AG09309 (cell line): ENCODE measurements around the gene UPF2.
"Not testable (repeated sequence)": the region's sequence is repeated elsewhere in the genome, so short reads cannot be mapped to it uniquely, and the experiment has no call there.

ENCODE experiments used
- DNase-seq: peaks from one replicate; pipeline ENCODE4 v3.0.0-alpha.2; 2010; ENCODE audit warnings: low read depth
- H3K4me3 ChIP-seq: 2 replicates; pipeline ENCODE4 v1.5.1; 2011; ENCODE audit warnings: mild to moderate bottlenecking, low read depth, low read length, moderate library complexity; ENCODE audit not compliant: control insufficient read depth
- CTCF ChIP-seq: IDR thresholded peaks from 2 replicates; pipeline ENCODE4 v1.5.1; 2011; ENCODE audit warnings: mild to moderate bottlenecking, low read depth, low read length, inconsistent platforms; ENCODE audit not compliant: insufficient read depth, control insufficient read depth; ENCODE audit errors: missing control alignments

Gene UPF2

GRCh38 chr10:11896549-11897200 is 145.9 kb downstream of the UPF2 start:
- TF ChIP-seq CTCF, result no peak
- DNase-seq, result no peak
- H3K4me3 ChIP-seq, result no peak overlapping the region

- H3K4me3 ChIP-seq, result no peak overlapping the region
- TF ChIP-seq CTCF, result no peak
- no peak for DNase-seq
Observed at GRCh38 chr10:11895598-11895997, 147.0 kb downstream of the UPF2 start.

- no peak for TF ChIP-seq CTCF
- H3K4me3 ChIP-seq, result no peak overlapping the region
- DNase-seq, result no peak
Observed at GRCh38 chr10:11895108-11895466, 147.5 kb downstream of the UPF2 start.

GRCh38 chr10:11894381-11895107 is 148.1 kb downstream of the UPF2 start:
- no peak for TF ChIP-seq CTCF
- H3K4me3 ChIP-seq, result no peak overlapping the region
- DNase-seq, result no peak

- TF ChIP-seq CTCF, result no peak
- no peak overlapping the region for H3K4me3 ChIP-seq
- DNase-seq, result no peak
Observed at GRCh38 chr10:11893749-11894278, 148.8 kb downstream of the UPF2 start.

- no peak for TF ChIP-seq CTCF
- no peak for DNase-seq
Observed at GRCh38 chr10:11891776-11892486, 150.7 kb downstream of the UPF2 start.

GRCh38 chr10:11889263-11889662 is 153.3 kb downstream of the UPF2 start:
- H3K4me3 ChIP-seq, DNase-seq: not testable (repeated sequence)

More at GRCh38 chr10:11891776-11892486, 150.7 kb downstream of the UPF2 start:
- no peak overlapping the region for H3K4me3 ChIP-seq
